Measurements from ENCODE around the gene HTR4.

Gene HTR4

DNA sequence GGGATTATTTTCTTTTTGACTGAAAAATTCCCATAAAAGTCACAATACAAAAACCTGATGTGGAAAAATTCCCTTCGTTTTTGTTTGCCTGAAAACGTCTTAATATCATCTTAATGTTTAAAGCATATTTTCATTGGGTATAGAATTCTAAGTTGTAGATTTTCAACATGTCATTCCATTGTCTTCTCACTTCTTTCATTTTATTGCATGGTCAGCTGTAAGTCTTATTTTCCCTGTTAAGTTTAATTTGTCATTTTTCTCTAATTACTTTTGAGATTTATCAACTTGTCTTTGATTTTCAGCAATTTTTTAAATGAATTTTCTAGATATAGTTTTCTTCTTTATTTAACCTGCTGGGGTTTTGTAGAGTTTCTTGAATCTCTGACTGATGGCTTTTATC, 138.9 kb downstream of the HTR4 start:
- DNase-seq, result no peak
- H3K27ac ChIP-seq, result no peak overlapping the region
- TF ChIP-seq, protein P1, sequence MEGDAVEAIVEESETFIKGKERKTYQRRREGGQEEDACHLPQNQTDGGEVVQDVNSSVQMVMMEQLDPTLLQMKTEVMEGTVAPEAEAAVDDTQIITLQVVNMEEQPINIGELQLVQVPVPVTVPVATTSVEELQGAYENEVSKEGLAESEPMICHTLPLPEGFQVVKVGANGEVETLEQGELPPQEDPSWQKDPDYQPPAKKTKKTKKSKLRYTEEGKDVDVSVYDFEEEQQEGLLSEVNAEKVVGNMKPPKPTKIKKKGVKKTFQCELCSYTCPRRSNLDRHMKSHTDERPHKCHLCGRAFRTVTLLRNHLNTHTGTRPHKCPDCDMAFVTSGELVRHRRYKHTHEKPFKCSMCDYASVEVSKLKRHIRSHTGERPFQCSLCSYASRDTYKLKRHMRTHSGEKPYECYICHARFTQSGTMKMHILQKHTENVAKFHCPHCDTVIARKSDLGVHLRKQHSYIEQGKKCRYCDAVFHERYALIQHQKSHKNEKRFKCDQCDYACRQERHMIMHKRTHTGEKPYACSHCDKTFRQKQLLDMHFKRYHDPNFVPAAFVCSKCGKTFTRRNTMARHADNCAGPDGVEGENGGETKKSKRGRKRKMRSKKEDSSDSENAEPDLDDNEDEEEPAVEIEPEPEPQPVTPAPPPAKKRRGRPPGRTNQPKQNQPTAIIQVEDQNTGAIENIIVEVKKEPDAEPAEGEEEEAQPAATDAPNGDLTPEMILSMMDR (IDR thresholded peaks at IDR 0.05; ENCODE audit: low read depth, low read length), result no peak

GRCh38 chr5:148514344-148514743, 140.0 kb downstream of the HTR4 start:
- H3K4me3 ChIP-seq (ENCODE audit: low read depth, low read length), result no peak overlapping the region
- no peaks in the 10 kb centered on the region for H3K27me3 ChIP-seq (ENCODE audit: insufficient read depth, low read depth, severe bottlenecking)
- no peaks in the 10 kb centered on the region for H3K9me3 ChIP-seq (ENCODE audit: severe bottlenecking)
- H3K36me3 ChIP-seq, result no peaks in the 10 kb centered on the region
- H3K27ac ChIP-seq, result no peak overlapping the region
- DNase-seq, result no peak
- TF ChIP-seq, protein P1 (IDR thresholded peaks at IDR 0.05; ENCODE audit: low read depth, low read length), result no peak

More for the DNA sequence above, 138.9 kb downstream of the HTR4 start:
- H3K36me3 ChIP-seq, result no peaks in the 10 kb centered on the region
- no peak overlapping the region for H3K4me3 ChIP-seq (ENCODE audit: low read depth, low read length)
- H3K27me3 ChIP-seq (ENCODE audit: insufficient read depth, low read depth, severe bottlenecking), result no peaks in the 10 kb centered on the region
- H3K9me3 ChIP-seq (ENCODE audit: severe bottlenecking), result no peaks in the 10 kb centered on the region

GRCh38 chr5:148512498-148512897, 141.8 kb downstream of the HTR4 start:
- H3K27me3 ChIP-seq (ENCODE audit: insufficient read depth, low read depth, severe bottlenecking), result no peaks in the 10 kb centered on the region
- H3K27ac ChIP-seq, result no peak overlapping the region
- TF ChIP-seq, protein P1 (IDR thresholded peaks at IDR 0.05; ENCODE audit: low read depth, low read length), result no peak
- DNase-seq, result no peak
- no peaks in the 10 kb centered on the region for H3K9me3 ChIP-seq (ENCODE audit: severe bottlenecking)
- H3K4me3 ChIP-seq (ENCODE audit: low read depth, low read length), result no peak overlapping the region
- no peaks in the 10 kb centered on the region for H3K36me3 ChIP-seq

GRCh38 chr5:148511810-148512347, 142.4 kb downstream of the HTR4 start:
- H3K9me3 ChIP-seq (ENCODE audit: severe bottlenecking), result no peaks in the 10 kb centered on the region
- DNase-seq, result no peak
- TF ChIP-seq, protein P1 (IDR thresholded peaks at IDR 0.05; ENCODE audit: low read depth, low read length), result no peak
- H3K27ac ChIP-seq, result no peak overlapping the region
- H3K4me3 ChIP-seq (ENCODE audit: low read depth, low read length), result no peak overlapping the region
- no peaks in the 10 kb centered on the region for H3K36me3 ChIP-seq
- no peaks in the 10 kb centered on the region for H3K27me3 ChIP-seq (ENCODE audit: insufficient read depth, low read depth, severe bottlenecking)

DNA sequence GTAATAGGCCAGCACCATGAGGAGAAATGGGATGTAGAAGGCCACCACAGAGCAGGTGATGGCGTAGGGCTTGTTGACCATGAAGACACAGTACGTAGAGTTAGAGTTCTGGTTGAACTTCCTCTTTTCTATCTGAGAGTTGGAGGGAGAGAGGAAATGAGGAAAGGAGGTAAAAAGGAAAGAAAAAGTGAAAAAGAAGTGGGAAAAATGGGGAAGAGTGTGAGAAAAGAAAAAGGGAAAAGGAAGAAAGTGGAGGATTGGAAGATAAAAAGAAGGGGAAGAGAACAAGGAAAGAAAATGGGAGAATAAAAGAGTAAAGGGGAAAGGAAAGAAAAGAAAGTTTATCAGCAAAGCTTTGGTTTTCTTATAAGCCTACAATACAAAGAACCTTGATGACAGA, 144.4 kb downstream of the HTR4 start:
- no peak overlapping the region for H3K27ac ChIP-seq
- DNase-seq, result no peak
- no peaks in the 10 kb centered on the region for H3K36me3 ChIP-seq
- no peaks in the 10 kb centered on the region for H3K27me3 ChIP-seq (ENCODE audit: insufficient read depth, low read depth, severe bottlenecking)
- H3K4me3 ChIP-seq (ENCODE audit: low read depth, low read length), result no peak overlapping the region
- TF ChIP-seq, protein P1 (IDR thresholded peaks at IDR 0.05; ENCODE audit: low read depth, low read length), result no peak
- H3K9me3 ChIP-seq (ENCODE audit: severe bottlenecking), result no peaks in the 10 kb centered on the region

GRCh38 chr5:148507648-148508047, 146.7 kb downstream of the HTR4 start:
- TF ChIP-seq, protein P1 (IDR thresholded peaks at IDR 0.05; ENCODE audit: low read depth, low read length), result no peak

More at GRCh38 chr5:148507648-148508047, 146.7 kb downstream of the HTR4 start:
- H3K4me3 ChIP-seq (ENCODE audit: low read depth, low read length), result no peak overlapping the region
- no peaks in the 10 kb centered on the region for H3K9me3 ChIP-seq (ENCODE audit: severe bottlenecking)
- no peak overlapping the region for H3K27ac ChIP-seq
- no peaks in the 10 kb centered on the region for H3K36me3 ChIP-seq
- no peaks in the 10 kb centered on the region for H3K27me3 ChIP-seq (ENCODE audit: insufficient read depth, low read depth, severe bottlenecking)
- DNase-seq, result no peak
